Fibroblast of villous mesenchyme (primary cell): ENCODE data around the gene SNX18. TPM values are rescaled to one million over a fixed set of nuclear protein-coding genes. Genes with fewer than 3 reads are reported as not detected.
A peak's percentile ranks its signal among the peaks of the same experiment; 100 is the strongest.

Source experiments
- DNase-seq: peaks from one replicate; pipeline ENCODE4 v3.0.0-alpha.2; 2010; ENCODE audit warnings: low read depth
- H3K4me3 ChIP-seq: 2 replicates; pipeline ENCODE4 v1.5.1; 2011; ENCODE audit warnings: low read depth, mild to moderate bottlenecking, low read length
- CTCF ChIP-seq: IDR thresholded peaks from 2 replicates; pipeline ENCODE4 v1.5.1; 2012; ENCODE audit warnings: low read depth, mild to moderate bottlenecking, low read length; ENCODE audit not compliant: insufficient read depth
- total RNA-seq: library from RNA; depleted of rRNA; stranded (reverse); fragments of >200 nt; gene quantifications from 2 replicates; pipeline ENCODE4 v1.2.3, GENCODE V29; 2012

The SNX18 gene
- total RNA-seq: 51.0 and 51.2 TPM in 2 replicates

- DNase-seq: peak; percentile 94
- TF ChIP-seq CTCF: peak; percentile 93
- H3K4me3 ChIP-seq: peak within 1 kb of the TSS; percentile 82
Measured at GRCh38 chr5:54517512-54518145, at the start of gene SNX18. Gene SNX18 (plus strand): TSS chr5:54517759. CDS start chr5:54517953, 194 bp downstream.

DNA sequence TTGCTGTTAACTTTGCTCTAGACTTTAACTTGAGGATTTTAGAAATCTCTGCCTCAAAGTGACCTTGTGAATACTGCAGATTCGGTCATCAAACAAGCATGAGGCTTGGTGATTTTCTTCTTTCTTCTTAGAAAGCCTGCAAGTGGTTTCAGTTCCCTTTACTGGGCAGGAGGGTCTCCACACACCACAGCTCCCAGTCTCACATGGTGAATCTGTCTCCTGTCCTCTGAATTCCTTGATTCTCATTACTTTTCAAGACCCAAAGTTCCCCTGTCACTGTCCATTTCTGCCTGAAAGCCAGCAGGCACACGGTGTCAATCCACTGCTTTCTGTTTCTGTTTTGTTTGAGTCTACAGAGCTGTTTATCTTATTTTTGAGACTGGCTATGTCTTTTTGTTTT is 47.9 kb upstream of the SNX18 start:
- DNase-seq: peak; percentile 34
- peak overlapping the region; percentile 47 for H3K4me3 ChIP-seq

GRCh38 chr5:54470128-54470527 is 47.4 kb upstream of the SNX18 start:
- no peak for TF ChIP-seq CTCF
- H3K4me3 ChIP-seq: peak overlapping the region; percentile 47
- peak; percentile 51 for DNase-seq

More for the DNA sequence above, 47.9 kb upstream of the SNX18 start:
- TF ChIP-seq CTCF: no peak

DNA sequence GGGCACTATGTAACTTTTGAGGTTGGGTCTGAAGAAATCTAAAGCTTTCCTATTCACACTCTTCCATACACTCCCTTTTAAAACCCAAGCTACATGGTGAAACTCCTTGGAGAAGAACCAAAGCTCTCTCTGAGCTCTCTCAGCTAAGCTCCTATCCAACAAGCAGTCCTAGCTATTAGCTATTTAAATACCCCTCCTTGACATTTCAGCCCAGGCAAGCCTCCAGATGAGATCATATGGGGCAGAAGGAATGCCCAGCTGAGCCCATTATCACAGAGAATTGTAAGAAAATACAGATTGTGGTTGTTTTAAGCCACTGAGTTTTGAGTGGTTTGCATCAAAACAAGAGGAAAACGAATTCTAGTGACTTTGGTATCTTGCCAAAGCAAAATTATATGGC is 46.9 kb upstream of the SNX18 start:
- peak; percentile 46 for DNase-seq
- H3K4me3 ChIP-seq: no peak overlapping the region
- no peak for TF ChIP-seq CTCF

- no peak for TF ChIP-seq CTCF
- no peak overlapping the region for H3K4me3 ChIP-seq
- DNase-seq: no peak
Measured at GRCh38 chr5:54471398-54471797, 46.2 kb upstream of the SNX18 start.

DNA sequence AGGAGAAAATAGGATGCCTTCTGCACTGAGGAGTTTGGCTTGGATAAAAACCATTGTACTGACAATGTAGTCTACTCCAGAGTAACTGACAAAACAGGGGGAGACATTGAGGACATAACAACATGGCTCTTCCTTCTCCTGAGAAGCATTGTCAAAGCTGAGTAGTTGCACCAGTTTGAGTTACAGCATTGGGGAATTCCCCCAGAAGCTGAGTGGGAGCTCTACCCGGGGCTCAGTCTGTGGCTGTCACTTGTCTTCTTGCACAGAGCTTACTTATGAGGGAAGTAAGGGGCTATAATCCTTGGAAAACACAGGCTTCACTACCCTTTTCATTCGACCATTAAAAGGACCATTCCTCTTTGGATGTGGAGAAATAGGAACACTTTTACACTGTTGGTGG is 40.9 kb upstream of the SNX18 start:
- TF ChIP-seq CTCF: no peak

More for the DNA sequence above, 40.9 kb upstream of the SNX18 start:
- no peak overlapping the region for H3K4me3 ChIP-seq
- DNase-seq: no peak
